ENCODE results near the gene SBF2.

SBF2 gene

GRCh38 chr11:9827708-9828107 lies 466.3 kb downstream of the SBF2 start:
- no peak overlapping the region for H3K4me3 ChIP-seq (ENCODE audit: insufficient read depth in 1 of 2, low read depth in 1 of 2, low read length in 2 of 2)
- no peaks in the 10 kb centered on the region for H3K27me3 ChIP-seq (ENCODE audit: control insufficient read depth in 1 of 2, insufficient read depth in 1 of 2, low read length in 2 of 2)
- H4K91ac ChIP-seq (ENCODE audit: low read length) = no peak overlapping the region
- no peak overlapping the region for H2BK12ac ChIP-seq (ENCODE audit: low read length in 2 of 2)
- H3K18ac ChIP-seq (ENCODE audit: low read depth in 1 of 2, low read length in 2 of 2) = no peak overlapping the region
- no peak overlapping the region for H3K23ac ChIP-seq (ENCODE audit: low read length in 2 of 2)
- peaks cover 3% of the 10 kb centered on the region for H3K4me1 ChIP-seq (ENCODE audit: control insufficient read depth, insufficient read depth, low read depth, low read length)
- no peak overlapping the region for H2AFZ ChIP-seq (ENCODE audit: low read depth, low read length)
- no peak overlapping the region for H2AK5ac ChIP-seq (ENCODE audit: low read length, severe bottlenecking)
- peaks cover 4 to 49% of the 10 kb centered on the region in 2 experiments for H3K36me3 ChIP-seq (ENCODE audit: control insufficient read depth in 1 of 2, insufficient read depth in 2 of 2, low read depth in 1 of 2, low read length in 2 of 2)
- H2BK15ac ChIP-seq (ENCODE audit: low read depth, poor library complexity, severe bottlenecking) = no peak overlapping the region
- H3K9me3 ChIP-seq (ENCODE audit: control insufficient read depth, low read length) = no peaks in the 10 kb centered on the region
- H2BK120ac ChIP-seq (ENCODE audit: low read depth, low read length) = no peak overlapping the region
- no peak for DNase-seq
- H2BK5ac ChIP-seq (ENCODE audit: low read depth, low read length, poor library complexity, severe bottlenecking) = no peak overlapping the region
- no peak overlapping the region for H3K27ac ChIP-seq (ENCODE audit: low read length, poor library complexity, severe bottlenecking)
- H3K4me2 ChIP-seq (ENCODE audit: low read length, poor library complexity, severe bottlenecking) = no peak overlapping the region
- no peak overlapping the region for H4K8ac ChIP-seq (ENCODE audit: low read length)
- no peak overlapping the region for H3K4ac ChIP-seq (ENCODE audit: low read depth in 1 of 2, low read length in 2 of 2)
- peaks cover 2% of the 10 kb centered on the region for H3K79me1 ChIP-seq (replicated peaks; ENCODE audit: low read length, poor library complexity, severe bottlenecking)
- H3K14ac ChIP-seq (ENCODE audit: low read length in 2 of 2) = no peak overlapping the region
- H3K9ac ChIP-seq (ENCODE audit: low read length) = no peak overlapping the region
- WGBS = 80% methylated on average over 1 of the region's 1 CpG

GRCh38 chr11:9826390-9826789 lies 467.6 kb downstream of the SBF2 start:
- Histone ChIP-seq H3K9ac (ENCODE audit: low read length) (no peak overlapping the region), H2AK5ac (ENCODE audit: low read length, severe bottlenecking) (no peak overlapping the region), H3K23ac (ENCODE audit: low read length in 2 of 2) (no peak overlapping the region), H3K4ac (ENCODE audit: low read depth in 1 of 2, low read length in 2 of 2) (no peak overlapping the region), H2BK120ac (ENCODE audit: low read depth, low read length) (no peak overlapping the region), H2BK5ac (ENCODE audit: low read depth, low read length, poor library complexity, severe bottlenecking) (no peak overlapping the region), H3K14ac (ENCODE audit: low read length in 2 of 2) (no peak overlapping the region), H3K27ac (ENCODE audit: low read length, poor library complexity, severe bottlenecking) (no peak overlapping the region), H3K4me3 (ENCODE audit: insufficient read depth in 1 of 2, low read depth in 1 of 2, low read length in 2 of 2) (no peak overlapping the region), H2AFZ (ENCODE audit: low read depth, low read length) (no peak overlapping the region), H4K91ac (ENCODE audit: low read length) (no peak overlapping the region), H3K79me1 (replicated peaks; ENCODE audit: low read length, poor library complexity, severe bottlenecking) (peaks cover 2% of the 10 kb centered on the region), H3K4me2 (ENCODE audit: low read length, poor library complexity, severe bottlenecking) (no peak overlapping the region), H3K36me3 (ENCODE audit: control insufficient read depth in 1 of 2, insufficient read depth in 2 of 2, low read depth in 1 of 2, low read length in 2 of 2) (peaks cover 4 to 39% of the 10 kb centered on the region in 2 experiments), H2BK15ac (ENCODE audit: low read depth, poor library complexity, severe bottlenecking) (no peak overlapping the region), H3K18ac (ENCODE audit: low read depth in 1 of 2, low read length in 2 of 2) (no peak overlapping the region), H3K9me3 (ENCODE audit: control insufficient read depth, low read length) (no peaks in the 10 kb centered on the region), H3K27me3 (ENCODE audit: control insufficient read depth in 1 of 2, insufficient read depth in 1 of 2, low read length in 2 of 2) (no peaks in the 10 kb centered on the region), H4K8ac (ENCODE audit: low read length) (no peak overlapping the region), H3K4me1 (ENCODE audit: control insufficient read depth, insufficient read depth, low read depth, low read length) (peaks cover 3% of the 10 kb centered on the region), H2BK12ac (ENCODE audit: low read length in 2 of 2) (no peak overlapping the region)
- WGBS = 98% methylated on average over 1 of the region's 1 CpG
- DNase-seq = no peak

- Histone ChIP-seq H3K4me3 (ENCODE audit: insufficient read depth in 1 of 2, low read depth in 1 of 2, low read length in 2 of 2) (no peak overlapping the region), H2BK5ac (ENCODE audit: low read depth, low read length, poor library complexity, severe bottlenecking) (no peak overlapping the region), H2BK12ac (ENCODE audit: low read length in 2 of 2) (peak overlapping the region in 1 of 2 experiments; percentile 66), H2AFZ (ENCODE audit: low read depth, low read length) (no peak overlapping the region), H3K9ac (ENCODE audit: low read length) (peak overlapping the region; percentile 45), H3K4me1 (ENCODE audit: control insufficient read depth, insufficient read depth, low read depth, low read length) (peaks cover 2% of the 10 kb centered on the region), H3K27ac (ENCODE audit: low read length, poor library complexity, severe bottlenecking) (no peak overlapping the region), H4K91ac (ENCODE audit: low read length) (no peak overlapping the region), H3K79me1 (replicated peaks; ENCODE audit: low read length, poor library complexity, severe bottlenecking) (no peaks in the 10 kb centered on the region), H4K8ac (ENCODE audit: low read length) (no peak overlapping the region), H3K4me2 (ENCODE audit: low read length, poor library complexity, severe bottlenecking) (no peak overlapping the region), H2AK5ac (ENCODE audit: low read length, severe bottlenecking) (no peak overlapping the region), H2BK15ac (ENCODE audit: low read depth, poor library complexity, severe bottlenecking) (no peak overlapping the region), H3K36me3 (ENCODE audit: control insufficient read depth in 1 of 2, insufficient read depth in 2 of 2, low read depth in 1 of 2, low read length in 2 of 2) (peaks cover under 1 to 34% of the 10 kb centered on the region in 2 experiments), H3K23ac (ENCODE audit: low read length in 2 of 2) (no peak overlapping the region), H3K9me3 (ENCODE audit: control insufficient read depth, low read length) (no peaks in the 10 kb centered on the region), H3K18ac (ENCODE audit: low read depth in 1 of 2, low read length in 2 of 2) (peak overlapping the region in 1 of 2 experiments; percentile 62), H3K14ac (ENCODE audit: low read length in 2 of 2) (no peak overlapping the region), H3K27me3 (ENCODE audit: control insufficient read depth in 1 of 2, insufficient read depth in 1 of 2, low read length in 2 of 2) (no peaks in the 10 kb centered on the region), H2BK120ac (ENCODE audit: low read depth, low read length) (no peak overlapping the region), H3K4ac (ENCODE audit: low read depth in 1 of 2, low read length in 2 of 2) (no peak overlapping the region)
- no peak for DNase-seq
- WGBS = 100% methylated on average over 1 of the region's 1 CpG
Measured at GRCh38 chr11:9825895-9826294, 468.1 kb downstream of the SBF2 start.

- Histone ChIP-seq H3K79me1 (replicated peaks; ENCODE audit: low read length, poor library complexity, severe bottlenecking) (no peaks in the 10 kb centered on the region), H3K4me3 (ENCODE audit: insufficient read depth in 1 of 2, low read depth in 1 of 2, low read length in 2 of 2) (no peak overlapping the region), H3K4me2 (ENCODE audit: low read length, poor library complexity, severe bottlenecking) (no peak overlapping the region), H2BK120ac (ENCODE audit: low read depth, low read length) (no peak overlapping the region), H2AK5ac (ENCODE audit: low read length, severe bottlenecking) (peak overlapping the region; percentile 64), H3K4me1 (ENCODE audit: control insufficient read depth, insufficient read depth, low read depth, low read length) (peaks cover 2% of the 10 kb centered on the region), H2AFZ (ENCODE audit: low read depth, low read length) (no peak overlapping the region), H2BK12ac (ENCODE audit: low read length in 2 of 2) (no peak overlapping the region), H3K27me3 (ENCODE audit: control insufficient read depth in 1 of 2, insufficient read depth in 1 of 2, low read length in 2 of 2) (no peaks in the 10 kb centered on the region), H2BK15ac (ENCODE audit: low read depth, poor library complexity, severe bottlenecking) (no peak overlapping the region), H4K8ac (ENCODE audit: low read length) (no peak overlapping the region), H3K36me3 (ENCODE audit: control insufficient read depth in 1 of 2, insufficient read depth in 2 of 2, low read depth in 1 of 2, low read length in 2 of 2) (peaks cover 0 to 32% of the 10 kb centered on the region in 2 experiments), H3K27ac (ENCODE audit: low read length, poor library complexity, severe bottlenecking) (no peak overlapping the region), H2BK5ac (ENCODE audit: low read depth, low read length, poor library complexity, severe bottlenecking) (no peak overlapping the region), H3K18ac (ENCODE audit: low read depth in 1 of 2, low read length in 2 of 2) (peak overlapping the region in 1 of 2 experiments; percentile 28), H3K4ac (ENCODE audit: low read depth in 1 of 2, low read length in 2 of 2) (no peak overlapping the region), H4K91ac (ENCODE audit: low read length) (no peak overlapping the region), H3K9ac (ENCODE audit: low read length) (peak overlapping the region; percentile 45), H3K23ac (ENCODE audit: low read length in 2 of 2) (no peak overlapping the region), H3K14ac (ENCODE audit: low read length in 2 of 2) (no peak overlapping the region), H3K9me3 (ENCODE audit: control insufficient read depth, low read length) (no peaks in the 10 kb centered on the region)
- DNase-seq = peak; percentile 63
- 86% methylated on average over 4 of the region's 4 CpGs for WGBS
Measured at GRCh38 chr11:9825315-9825714, 468.7 kb downstream of the SBF2 start.

All from mesenchymal stem cell (in vitro differentiated cells and primary cell).